ENCODE measurements around the gene MSANTD1.

Gene MSANTD1

DNA sequence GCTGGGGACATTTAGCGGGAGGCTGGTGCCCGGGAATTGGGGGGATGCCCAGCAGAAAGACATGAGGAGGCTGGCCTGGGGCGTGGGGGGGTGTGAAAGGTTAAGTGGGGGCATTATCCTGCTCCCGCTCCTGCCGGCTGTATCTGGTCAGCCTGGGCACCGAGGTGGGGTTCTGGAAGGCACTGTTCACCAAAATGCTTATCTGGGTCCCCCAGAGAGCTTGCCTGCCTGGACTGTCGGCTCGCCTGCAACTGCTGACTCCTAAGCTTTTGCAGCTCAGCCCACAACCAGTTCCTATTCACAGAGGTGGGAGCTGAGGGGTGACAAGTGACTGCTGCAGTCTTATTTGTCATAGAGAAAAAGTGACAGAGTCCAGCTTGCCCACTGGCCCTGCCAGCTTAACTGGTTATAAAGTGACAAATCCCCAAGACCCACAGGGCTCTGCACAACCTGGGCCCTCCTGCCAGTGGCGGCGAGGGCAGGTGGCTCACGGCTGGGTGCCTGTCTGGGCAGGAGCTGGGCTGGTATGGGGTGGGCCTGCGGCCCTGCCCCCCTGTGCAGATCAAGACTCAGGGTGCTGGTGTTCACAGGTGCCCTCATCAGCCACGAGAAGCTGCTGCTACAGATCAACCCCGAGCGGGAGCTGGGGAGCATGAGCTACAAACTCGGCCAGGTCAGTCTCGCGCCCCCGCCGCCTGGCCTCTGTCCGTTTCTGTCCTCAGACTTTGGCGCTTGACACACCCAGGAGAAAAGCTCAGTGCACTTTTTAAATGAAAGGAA lies 23.7 kb upstream of the MSANTD1 start:
- no peaks in the 10 kb centered on the region for H3K9me3 ChIP-seq (ENCODE audit: control insufficient read depth in 1 of 2, low read length in 2 of 2)
- no peak overlapping the region for H3K9ac ChIP-seq (ENCODE audit: low read depth in 1 of 2, low read length in 2 of 2)
- no peaks in the 10 kb centered on the region for H3K4me1 ChIP-seq (ENCODE audit: control insufficient read depth in 1 of 2, insufficient read depth in 2 of 2, low read length in 2 of 2)
- no peak overlapping the region for H3K4me3 ChIP-seq (ENCODE audit: low read depth in 1 of 2, low read length in 2 of 2)
- peaks cover 63 to 84% of the 10 kb centered on the region in 2 donors for H3K36me3 ChIP-seq (ENCODE audit: control insufficient read depth in 1 of 2, insufficient read depth in 2 of 2, low read length in 2 of 2)
- H3K27me3 ChIP-seq (ENCODE audit: control insufficient read depth in 1 of 2, insufficient read depth in 2 of 2, low read length in 2 of 2), result no peaks in the 10 kb centered on the region
- no peak overlapping the region for H3K27ac ChIP-seq (ENCODE audit: low read depth, low read length)

DNA sequence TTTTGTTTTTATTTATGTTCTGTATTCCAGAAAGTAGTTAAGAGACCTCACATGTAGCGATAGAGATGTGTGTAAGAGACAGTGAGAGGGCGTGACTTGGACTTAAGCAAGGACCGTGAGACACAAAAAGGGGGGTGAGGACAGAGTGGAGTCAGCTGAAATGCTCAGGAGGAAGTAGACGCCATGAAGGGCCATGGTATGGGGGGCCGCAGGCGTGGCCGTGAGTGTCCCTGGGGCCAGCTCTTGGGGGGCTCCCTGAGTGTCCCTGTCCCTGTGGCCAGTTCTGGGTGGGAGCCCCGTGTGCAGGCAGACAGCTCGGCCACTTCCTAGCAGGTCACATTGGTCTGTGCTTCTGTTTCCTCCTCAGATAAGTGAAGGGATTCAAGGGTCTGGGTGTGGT lies 23.0 kb upstream of the MSANTD1 start:
- H3K9me3 ChIP-seq (ENCODE audit: control insufficient read depth in 1 of 2, low read length in 2 of 2), result no peaks in the 10 kb centered on the region
- H3K9ac ChIP-seq (ENCODE audit: low read depth in 1 of 2, low read length in 2 of 2), result no peak overlapping the region
- peak overlapping the region; percentile 13 for H3K27ac ChIP-seq (ENCODE audit: low read depth, low read length)
- no peaks in the 10 kb centered on the region for H3K27me3 ChIP-seq (ENCODE audit: control insufficient read depth in 1 of 2, insufficient read depth in 2 of 2, low read length in 2 of 2)
- no peaks in the 10 kb centered on the region for H3K4me1 ChIP-seq (ENCODE audit: control insufficient read depth in 1 of 2, insufficient read depth in 2 of 2, low read length in 2 of 2)
- H3K36me3 ChIP-seq (ENCODE audit: control insufficient read depth in 1 of 2, insufficient read depth in 2 of 2, low read length in 2 of 2), result peaks cover 60 to 84% of the 10 kb centered on the region in 2 donors
- no peak overlapping the region for H3K4me3 ChIP-seq (ENCODE audit: low read depth in 1 of 2, low read length in 2 of 2)

DNA sequence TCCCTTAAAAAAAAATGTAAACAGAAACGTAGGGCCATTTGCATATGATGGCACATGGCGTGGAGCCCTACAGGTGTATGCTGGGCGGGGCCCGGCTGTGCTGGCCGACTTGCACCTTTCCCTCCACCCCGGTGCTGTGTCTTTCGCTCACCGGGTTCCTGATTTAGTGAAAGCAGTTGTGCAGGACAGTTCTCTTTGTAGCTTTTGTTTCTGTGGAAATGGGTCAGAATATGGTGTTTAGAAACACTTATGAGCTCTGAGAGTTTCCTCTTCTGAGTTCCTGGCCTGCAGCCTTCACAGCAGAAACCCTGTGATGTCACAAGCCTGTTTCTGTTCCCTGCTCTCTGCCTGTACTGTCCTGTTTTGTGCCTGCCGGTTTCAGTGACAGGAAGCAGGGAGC lies 22.5 kb upstream of the MSANTD1 start:
- Histone ChIP-seq H3K9ac (ENCODE audit: low read depth in 1 of 2, low read length in 2 of 2) (no peak overlapping the region), H3K4me3 (ENCODE audit: low read depth in 1 of 2, low read length in 2 of 2) (no peak overlapping the region), H3K27me3 (ENCODE audit: control insufficient read depth in 1 of 2, insufficient read depth in 2 of 2, low read length in 2 of 2) (no peaks in the 10 kb centered on the region), H3K36me3 (ENCODE audit: control insufficient read depth in 1 of 2, insufficient read depth in 2 of 2, low read length in 2 of 2) (peaks cover 61 to 84% of the 10 kb centered on the region in 2 donors), H3K4me1 (ENCODE audit: control insufficient read depth in 1 of 2, insufficient read depth in 2 of 2, low read length in 2 of 2) (no peaks in the 10 kb centered on the region), H3K27ac (ENCODE audit: low read depth, low read length) (peak overlapping the region; percentile 13), H3K9me3 (ENCODE audit: control insufficient read depth in 1 of 2, low read length in 2 of 2) (no peaks in the 10 kb centered on the region)

DNA sequence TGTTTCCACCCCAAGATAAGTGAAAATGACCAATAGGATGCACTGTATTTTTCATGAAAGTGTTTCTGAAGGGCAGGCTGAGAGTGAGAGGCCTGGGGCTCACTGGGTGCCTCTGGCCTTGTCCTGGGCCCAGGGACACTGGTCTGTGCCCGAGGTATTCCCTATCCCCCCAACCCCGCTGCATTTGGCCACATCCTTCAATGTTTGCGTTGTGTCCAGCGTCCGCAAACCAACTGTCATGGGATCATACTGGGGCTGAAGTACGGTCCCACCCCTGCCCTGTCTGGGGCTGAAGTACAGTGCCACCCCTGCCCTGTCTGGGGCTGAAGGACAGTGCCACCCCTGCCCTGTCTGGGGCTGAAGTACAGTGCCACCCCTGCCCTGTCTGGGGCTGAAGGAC lies 22.0 kb upstream of the MSANTD1 start:
- Histone ChIP-seq H3K36me3 (ENCODE audit: control insufficient read depth in 1 of 2, insufficient read depth in 2 of 2, low read length in 2 of 2) (peaks cover 63 to 84% of the 10 kb centered on the region in 2 donors), H3K4me1 (ENCODE audit: control insufficient read depth in 1 of 2, insufficient read depth in 2 of 2, low read length in 2 of 2) (no peaks in the 10 kb centered on the region), H3K27me3 (ENCODE audit: control insufficient read depth in 1 of 2, insufficient read depth in 2 of 2, low read length in 2 of 2) (no peaks in the 10 kb centered on the region), H3K9ac (ENCODE audit: low read depth in 1 of 2, low read length in 2 of 2) (no peak overlapping the region), H3K9me3 (ENCODE audit: control insufficient read depth in 1 of 2, low read length in 2 of 2) (no peaks in the 10 kb centered on the region), H3K27ac (ENCODE audit: low read depth, low read length) (no peak overlapping the region), H3K4me3 (ENCODE audit: low read depth in 1 of 2, low read length in 2 of 2) (no peak overlapping the region)

DNA sequence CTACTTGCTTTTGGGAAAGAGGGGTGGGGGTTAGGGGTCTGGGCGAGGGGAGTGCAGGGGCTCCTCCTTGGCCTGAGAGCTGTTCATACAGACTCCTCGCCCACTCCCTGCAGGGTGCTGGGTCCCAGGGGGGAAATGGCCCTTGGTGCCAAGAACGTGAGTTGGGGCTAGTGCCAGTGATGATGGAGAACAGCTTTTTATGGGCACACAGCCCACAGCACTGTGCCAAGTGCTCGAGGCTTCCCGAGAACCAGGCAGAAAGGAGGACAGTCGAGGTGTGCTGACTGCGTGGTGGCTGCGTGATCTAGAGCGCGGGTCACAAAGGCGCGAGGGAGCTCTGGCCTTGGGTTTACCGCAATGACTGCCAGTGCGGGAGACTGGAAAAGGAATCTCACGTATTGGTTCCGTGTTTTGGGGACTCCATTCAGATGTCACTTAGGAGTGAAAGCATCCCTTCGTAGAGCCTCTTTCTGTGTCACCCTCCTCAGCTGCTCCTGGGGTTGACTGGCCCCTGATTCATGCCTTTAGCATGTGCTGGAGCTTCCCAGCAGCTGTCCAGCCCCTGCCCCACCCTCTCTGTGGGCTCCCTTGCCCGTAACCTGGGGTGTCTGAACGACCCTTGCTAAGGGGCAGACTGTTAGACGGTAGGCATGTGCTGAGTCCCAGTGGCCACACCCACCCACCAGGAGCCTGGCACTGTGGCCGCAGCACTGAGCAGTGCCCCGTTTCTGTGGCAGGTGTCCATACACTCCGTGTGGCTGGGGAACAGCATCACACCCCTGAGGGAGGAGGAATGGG lies 20.9 kb upstream of the MSANTD1 start:
- no peak overlapping the region for H3K27ac ChIP-seq (ENCODE audit: low read depth, low read length)
- no peak overlapping the region for H3K9ac ChIP-seq (ENCODE audit: low read depth in 1 of 2, low read length in 2 of 2)
- H3K27me3 ChIP-seq (ENCODE audit: control insufficient read depth in 1 of 2, insufficient read depth in 2 of 2, low read length in 2 of 2), result no peaks in the 10 kb centered on the region
- H3K9me3 ChIP-seq (ENCODE audit: control insufficient read depth in 1 of 2, low read length in 2 of 2), result no peaks in the 10 kb centered on the region
- H3K36me3 ChIP-seq (ENCODE audit: control insufficient read depth in 1 of 2, insufficient read depth in 2 of 2, low read length in 2 of 2), result peaks cover 59 to 84% of the 10 kb centered on the region in 2 donors
- H3K4me3 ChIP-seq (ENCODE audit: low read depth in 1 of 2, low read length in 2 of 2), result no peak overlapping the region
- no peaks in the 10 kb centered on the region for H3K4me1 ChIP-seq (ENCODE audit: control insufficient read depth in 1 of 2, insufficient read depth in 2 of 2, low read length in 2 of 2)

DNA sequence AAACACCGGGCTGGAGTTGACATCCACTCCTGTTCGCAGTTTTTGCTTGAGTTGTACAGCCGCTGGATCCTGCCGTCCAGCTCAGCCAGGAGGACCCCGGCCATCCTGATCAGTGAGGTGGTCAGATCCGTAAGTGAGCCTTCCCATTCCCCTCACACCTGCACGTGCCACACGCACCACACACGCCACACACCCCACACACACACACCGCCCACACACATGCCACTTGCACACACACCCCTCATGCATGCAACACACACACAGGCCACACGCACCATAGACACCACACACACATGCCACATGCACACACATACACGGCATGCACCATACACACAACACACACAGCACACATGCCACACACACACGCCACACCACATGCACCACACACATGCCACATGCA lies 20.1 kb upstream of the MSANTD1 start:
- H3K4me1 ChIP-seq (ENCODE audit: control insufficient read depth in 1 of 2, insufficient read depth in 2 of 2, low read length in 2 of 2), result no peaks in the 10 kb centered on the region
- H3K27ac ChIP-seq (ENCODE audit: low read depth, low read length), result no peak overlapping the region
- H3K36me3 ChIP-seq (ENCODE audit: control insufficient read depth in 1 of 2, insufficient read depth in 2 of 2, low read length in 2 of 2), result peaks cover 55 to 84% of the 10 kb centered on the region in 2 donors
- no peaks in the 10 kb centered on the region for H3K27me3 ChIP-seq (ENCODE audit: control insufficient read depth in 1 of 2, insufficient read depth in 2 of 2, low read length in 2 of 2)
- no peak overlapping the region for H3K9ac ChIP-seq (ENCODE audit: low read depth in 1 of 2, low read length in 2 of 2)
- H3K9me3 ChIP-seq (ENCODE audit: control insufficient read depth in 1 of 2, low read length in 2 of 2), result no peaks in the 10 kb centered on the region
- H3K4me3 ChIP-seq (ENCODE audit: low read depth in 1 of 2, low read length in 2 of 2), result no peak overlapping the region

DNA sequence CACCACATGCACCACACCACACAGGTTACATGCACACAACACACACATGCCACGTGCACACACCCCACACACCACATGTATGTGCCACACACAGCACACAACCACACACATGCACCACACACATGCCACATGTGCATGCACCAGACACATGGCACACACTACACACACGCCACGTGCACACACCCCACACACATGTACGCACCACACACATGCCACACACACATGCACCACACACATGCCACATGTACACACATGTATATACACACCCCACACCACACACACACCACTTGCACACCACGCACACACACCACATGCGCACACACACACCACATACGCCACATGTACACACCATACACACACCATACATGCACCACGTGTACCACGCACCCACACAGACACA lies 19.6 kb upstream of the MSANTD1 start:
- Histone ChIP-seq H3K4me1 (ENCODE audit: control insufficient read depth in 1 of 2, insufficient read depth in 2 of 2, low read length in 2 of 2) (no peaks in the 10 kb centered on the region), H3K27me3 (ENCODE audit: control insufficient read depth in 1 of 2, insufficient read depth in 2 of 2, low read length in 2 of 2) (no peaks in the 10 kb centered on the region), H3K9ac (ENCODE audit: low read depth in 1 of 2, low read length in 2 of 2) (no peak overlapping the region), H3K9me3 (ENCODE audit: control insufficient read depth in 1 of 2, low read length in 2 of 2) (no peaks in the 10 kb centered on the region), H3K36me3 (ENCODE audit: control insufficient read depth in 1 of 2, insufficient read depth in 2 of 2, low read length in 2 of 2) (peaks cover 51 to 84% of the 10 kb centered on the region in 2 donors), H3K27ac (ENCODE audit: low read depth, low read length) (no peak overlapping the region), H3K4me3 (ENCODE audit: low read depth in 1 of 2, low read length in 2 of 2) (no peak overlapping the region)

DNA sequence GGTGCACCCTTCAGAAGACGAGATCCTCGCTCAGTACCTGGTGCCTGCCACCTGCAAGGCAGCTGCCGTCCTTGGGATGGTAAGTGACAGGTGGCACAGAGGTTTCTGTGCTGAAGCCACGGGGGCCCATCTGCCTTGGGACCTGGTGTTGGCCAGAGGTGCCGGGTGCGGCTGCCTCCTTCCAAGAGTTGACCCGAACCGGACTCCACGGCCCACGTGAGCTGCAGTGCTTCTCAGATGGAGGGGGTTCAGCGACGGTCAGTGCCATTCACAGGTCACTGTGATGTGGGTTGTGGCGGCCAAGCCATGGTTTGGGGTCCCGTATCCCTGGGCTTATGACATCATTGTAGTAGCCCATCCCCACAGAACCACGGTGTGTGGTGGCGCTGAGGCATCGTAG lies 19.0 kb upstream of the MSANTD1 start:
- Histone ChIP-seq H3K27ac (ENCODE audit: low read depth, low read length) (no peak overlapping the region), H3K36me3 (ENCODE audit: control insufficient read depth in 1 of 2, insufficient read depth in 2 of 2, low read length in 2 of 2) (peaks cover 46 to 84% of the 10 kb centered on the region in 2 donors), H3K4me3 (ENCODE audit: low read depth in 1 of 2, low read length in 2 of 2) (no peak overlapping the region), H3K27me3 (ENCODE audit: control insufficient read depth in 1 of 2, insufficient read depth in 2 of 2, low read length in 2 of 2) (no peaks in the 10 kb centered on the region), H3K4me1 (ENCODE audit: control insufficient read depth in 1 of 2, insufficient read depth in 2 of 2, low read length in 2 of 2) (no peaks in the 10 kb centered on the region), H3K9me3 (ENCODE audit: control insufficient read depth in 1 of 2, low read length in 2 of 2) (no peaks in the 10 kb centered on the region), H3K9ac (ENCODE audit: low read depth in 1 of 2, low read length in 2 of 2) (no peak overlapping the region)

DNA sequence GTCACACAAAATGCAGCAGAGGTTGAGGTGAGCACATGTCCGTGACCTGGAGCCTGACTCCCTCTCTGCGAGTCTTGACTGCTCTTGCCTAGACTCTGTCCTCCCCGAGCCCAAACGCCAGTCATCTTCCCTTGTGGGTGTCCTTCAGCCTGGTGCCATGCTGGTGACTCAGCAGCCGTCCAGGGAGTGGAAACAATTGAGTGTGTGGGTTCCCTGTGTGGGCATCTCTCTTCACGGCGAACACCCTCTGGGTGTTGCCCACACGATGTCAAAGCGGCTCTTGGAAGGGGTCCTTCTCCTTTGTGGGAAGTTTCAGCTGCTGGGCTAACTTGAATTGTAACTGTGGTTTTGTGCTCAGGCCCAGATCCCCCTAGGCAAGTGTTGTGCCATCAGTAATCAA lies 17.5 kb upstream of the MSANTD1 start:
- no peaks in the 10 kb centered on the region for H3K9me3 ChIP-seq (ENCODE audit: control insufficient read depth in 1 of 2, low read length in 2 of 2)
- no peak overlapping the region for H3K4me3 ChIP-seq (ENCODE audit: low read depth in 1 of 2, low read length in 2 of 2)
- no peaks in the 10 kb centered on the region for H3K27me3 ChIP-seq (ENCODE audit: control insufficient read depth in 1 of 2, insufficient read depth in 2 of 2, low read length in 2 of 2)
- H3K27ac ChIP-seq (ENCODE audit: low read depth, low read length), result no peak overlapping the region
- H3K4me1 ChIP-seq (ENCODE audit: control insufficient read depth in 1 of 2, insufficient read depth in 2 of 2, low read length in 2 of 2), result no peaks in the 10 kb centered on the region
- H3K36me3 ChIP-seq (ENCODE audit: control insufficient read depth in 1 of 2, insufficient read depth in 2 of 2, low read length in 2 of 2), result peaks cover 53 to 88% of the 10 kb centered on the region in 2 donors
- H3K9ac ChIP-seq (ENCODE audit: low read depth in 1 of 2, low read length in 2 of 2), result no peak overlapping the region

DNA sequence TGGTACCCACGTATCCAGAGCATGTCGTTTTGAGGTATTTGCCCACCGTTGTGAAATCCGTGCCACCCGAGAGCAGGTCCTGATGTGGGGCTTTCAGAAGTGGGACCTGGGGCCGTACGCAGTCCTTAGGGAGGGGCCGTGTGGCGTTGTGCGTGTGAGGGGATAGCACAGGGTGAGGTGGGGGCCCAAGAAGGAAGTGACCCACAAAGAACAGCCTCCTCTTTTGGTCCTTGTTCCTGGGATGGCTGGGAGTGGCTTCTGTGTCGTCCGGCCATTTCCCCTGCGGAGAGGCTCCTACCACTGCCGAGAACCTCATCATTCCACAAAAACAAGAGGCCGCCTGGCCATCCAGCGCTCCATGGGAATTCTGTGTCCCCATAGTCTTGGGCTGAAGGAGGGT lies 17.0 kb upstream of the MSANTD1 start:
- Histone ChIP-seq H3K36me3 (ENCODE audit: control insufficient read depth in 1 of 2, insufficient read depth in 2 of 2, low read length in 2 of 2) (peaks cover 53 to 92% of the 10 kb centered on the region in 2 donors), H3K4me1 (ENCODE audit: control insufficient read depth in 1 of 2, insufficient read depth in 2 of 2, low read length in 2 of 2) (no peaks in the 10 kb centered on the region), H3K9me3 (ENCODE audit: control insufficient read depth in 1 of 2, low read length in 2 of 2) (no peaks in the 10 kb centered on the region), H3K9ac (ENCODE audit: low read depth in 1 of 2, low read length in 2 of 2) (no peak overlapping the region), H3K4me3 (ENCODE audit: low read depth in 1 of 2, low read length in 2 of 2) (no peak overlapping the region), H3K27me3 (ENCODE audit: control insufficient read depth in 1 of 2, insufficient read depth in 2 of 2, low read length in 2 of 2) (no peaks in the 10 kb centered on the region), H3K27ac (ENCODE audit: low read depth, low read length) (no peak overlapping the region)
